HepG2 (cell line): ENCODE measurements around the gene SPATA33. TPM values are rescaled to one million over a fixed set of nuclear protein-coding genes. Genes with fewer than 3 reads are reported as not detected.

ENCODE experiments used
- ATAC-seq: fragments of 200-7000 bp; cut with Tn5 transposase; 3 replicates; pipeline ENCODE4 v1.9.1; 2020; ENCODE audit warnings: mild to moderate bottlenecking, moderate library complexity
- BruUV-seq: library from RNA; stranded (reverse); fragments of 400-500 nt; replicated peaks from 2 replicates; lab custom pipeline; 2021; lab: Mats Ljungman, UMichigan
- CTCF ChIA-PET: fragments of 300-600 bp; formaldehyde crosslinking; extraction: SDS; loops from one replicate; lab custom pipeline; 2021; ENCODE audit warnings: low total read pairs, inconsistent platforms, low intra/inter-chr PET ratio; lab: Yijun Ruan, JAX
- POLR2A ChIA-PET: fragments of 350-600 bp; sonication (Branson Sonifier 250); formaldehyde crosslinking; loops from one replicate; lab custom pipeline; 2020; ENCODE audit warnings: antibody characterized with exemption, inconsistent platforms; lab: Yijun Ruan, JAX
- DNase-seq: peaks from one replicate; pipeline ENCODE4 v3.0.0-alpha.2; 2015; ENCODE audit warnings: low spot score
- FAIRE-seq: peaks from 3 replicates; lab custom pipeline; 2011; peaks lifted over from hg19 to GRCh38; lab: Jason Lieb, UNC
- H2AFZ ChIP-seq: one replicate; pipeline ENCODE4 v1.6.1; 2011; ENCODE audit warnings: low read length, inconsistent platforms
- H3K27ac ChIP-seq: fragments of 300-600 bp; 3 replicates; pipeline ENCODE4 v1.8.0; 2011; ENCODE audit warnings: mixed run types, mild to moderate bottlenecking, mixed read lengths, low read length, inconsistent platforms; ENCODE audit not compliant: insufficient read depth; ENCODE audit errors: extremely low read length
- H3K27me3 ChIP-seq, 2 experiments: fragments of 200-600 bp in 1 of 2; 2 replicates in 1 of 2; 3 replicates in 1 of 2; pipeline versions ENCODE4 v1.6.0 to v1.8.0; 2011; ENCODE audit warnings: low read length in 2 of 2, mild to moderate bottlenecking in 2 of 2, moderate library complexity in 2 of 2, inconsistent platforms in 1 of 2; ENCODE audit not compliant: insufficient read depth in 2 of 2, control insufficient read depth in 1 of 2
- H3K36me3 ChIP-seq, 2 experiments: fragments of 200-600 bp in 1 of 2; replicated peaks in 1 of 2; 2 replicates in 1 of 2; 3 replicates in 1 of 2; pipeline versions ENCODE4 v1.5.1 to v1.8.0; 2011; ENCODE audit warnings: low read length in 2 of 2, inconsistent platforms in 1 of 2; ENCODE audit not compliant: insufficient read depth in 2 of 2, control insufficient read depth in 1 of 2
- H3K4me1 ChIP-seq: 2 replicates; pipeline ENCODE4 v1.5.1; 2012; ENCODE audit warnings: low read length, inconsistent platforms; ENCODE audit not compliant: insufficient read depth
- H3K4me2 ChIP-seq: 2 replicates; pipeline ENCODE4 v1.6.0; 2011; ENCODE audit warnings: low read depth, low read length, inconsistent platforms
- H3K4me3 ChIP-seq, 3 experiments: fragments of 200-600 bp in 1 of 3; sonication (generic), shearing (Covaris generic) in 1 of 3; replicated peaks in 1 of 3; 2 replicates each; pipeline ENCODE4 v1.5.1; 2011 to 2016; ENCODE audit warnings: low read length in 3 of 3, inconsistent platforms in 2 of 3, low read depth in 2 of 3, mild to moderate bottlenecking in 2 of 3, control low read depth in 1 of 3, mixed read lengths in 1 of 3; ENCODE audit not compliant: insufficient read depth in 1 of 3
- H3K79me2 ChIP-seq: one replicate; pipeline ENCODE4 v1.6.1; 2011; ENCODE audit warnings: low read length, inconsistent platforms; ENCODE audit not compliant: insufficient read depth
- H3K9ac ChIP-seq: 2 replicates; pipeline ENCODE4 v1.6.0; 2011; ENCODE audit warnings: mild to moderate bottlenecking, low read depth, low read length, inconsistent platforms; ENCODE audit not compliant: insufficient read depth
- H3K9me3 ChIP-seq: 2 replicates; pipeline ENCODE4 v1.5.1; 2012; ENCODE audit warnings: mild to moderate bottlenecking, low read length
- H4K20me1 ChIP-seq: 2 replicates; pipeline ENCODE4 v1.6.0; 2011; ENCODE audit warnings: inconsistent platforms, mild to moderate bottlenecking, low read length, moderate library complexity; ENCODE audit not compliant: insufficient read depth
- AHR ChIP-seq: IDR thresholded peaks from 2 replicates; pipeline ENCODE4 v1.6.1; 2018; ENCODE audit warnings: missing genetic modification reagents, missing compliant biosample characterization
- CC2D1A ChIP-seq: sonication (generic); formaldehyde crosslinking; IDR thresholded peaks from 2 replicates; pipeline ENCODE4 v1.8.1; 2023; ENCODE audit warnings: mild to moderate bottlenecking, missing genetic modification reagents
- FIP1L1 ChIP-seq: fragments of 200-400 bp; formaldehyde crosslinking; IDR thresholded peaks from 2 replicates; pipeline ENCODE4 v1.6.1; 2018; ENCODE audit warnings: low read depth, mild to moderate bottlenecking, low read length, moderate library complexity, borderline replicate concordance; ENCODE audit not compliant: insufficient read depth
- NBN ChIP-seq: fragments of 450-650 bp; conservative IDR thresholded peaks from 2 replicates; pipeline ENCODE4 v1.6.1; 2017
- SIN3B ChIP-seq: fragments of 150-350 bp; IDR thresholded peaks from 2 replicates; pipeline ENCODE4 v1.6.1; 2014; ENCODE audit warnings: low read length
- TMF1 ChIP-seq: sonication (generic); formaldehyde crosslinking; IDR thresholded peaks from 2 replicates; pipeline ENCODE4 v1.8.1; 2022; ENCODE audit warnings: low read depth, missing genetic modification reagents
- U2AF1 ChIP-seq: fragments of 200-400 bp; formaldehyde crosslinking; optimal IDR thresholded peaks from 2 replicates; pipeline ENCODE3; 2017; ENCODE audit warnings: mild to moderate bottlenecking, low read depth, low read length
- ZNF253 ChIP-seq: sonication (generic); formaldehyde crosslinking; IDR thresholded peaks from 2 replicates; pipeline ENCODE4 v1.8.0; 2022; ENCODE audit warnings: mild to moderate bottlenecking, missing genetic modification reagents, borderline replicate concordance
- ZNF589 ChIP-seq: sonication (generic); formaldehyde crosslinking; conservative IDR thresholded peaks from 2 replicates; pipeline ENCODE4 v1.8.0; 2022; ENCODE audit warnings: mild to moderate bottlenecking, moderate library complexity, missing genetic modification reagents
- ZNF605 ChIP-seq: sonication (generic); formaldehyde crosslinking; IDR thresholded peaks from 2 replicates; pipeline ENCODE4 v1.8.0; 2022; ENCODE audit warnings: mild to moderate bottlenecking, missing genetic modification reagents
- ZNF607 ChIP-seq: sonication (generic); formaldehyde crosslinking; IDR thresholded peaks from 2 replicates; pipeline ENCODE4 v1.5.1; 2020; ENCODE audit warnings: missing genetic modification reagents, mild to moderate bottlenecking, borderline replicate concordance
- ZNF724P ChIP-seq: sonication (generic); formaldehyde crosslinking; IDR thresholded peaks from 2 replicates; pipeline ENCODE4 v1.8.0; 2022; ENCODE audit warnings: missing genetic modification reagents, borderline replicate concordance
- ZNF788 ChIP-seq: sonication (generic); formaldehyde crosslinking; IDR thresholded peaks from 2 replicates; pipeline ENCODE4 v1.5.0; 2020; ENCODE audit warnings: mild to moderate bottlenecking, missing genetic modification reagents, borderline replicate concordance
- WGBS: methylation state at CpG from one replicate; pipeline ENCODE4 v1.1.6; 2017; ENCODE audit warnings: low lambda C conversion rate; 5-methylcytosine and 5-hydroxymethylcytosine counted together
- in situ Hi-C: cut with HindIII; loops from 2 replicates; pipeline ENCODE4 v1.10.0; 2017; ENCODE audit warnings: low pct_unique_long_range_greater_than_20kb; ENCODE audit not compliant: extremely low pct_ligation_motif_present
- intact Hi-C: fragments of 100-400 bp; cut with micrococcal nuclease; formaldehyde crosslinking; loops from one replicate; pipeline ENCODE4 v1.10.0; 2022; ENCODE audit not compliant: unreplicated experiment
- polyA plus RNA-seq, 8 experiments: library from polyadenylated mRNA; depleted of rRNA in 3 of 8; stranded (reverse) in 7 of 8; unstranded in 1 of 8; fragments of >200 nt; fragmentation: Illumina TruSeq in 4 of 8; extraction: Trizol in 4 of 8; gene quantifications; 2 replicates each; pipeline versions ENCODE4 v1.2.1 to v1.2.3, GENCODE V29; 2011 to 2016; ENCODE audit warnings: low read depth in 4 of 8, missing spikeins in 1 of 8, mixed read lengths in 1 of 8; ENCODE audit not compliant: insufficient read depth in 1 of 8
- total RNA-seq, 5 experiments: library from RNA; depleted of rRNA; stranded (reverse); fragments of >200 nt; fragmentation: Illumina TruSeq; extraction: Trizol; gene quantifications; 2 replicates each; pipeline ENCODE4 v1.2.3, GENCODE V29; 2016; ENCODE audit warnings: low read depth in 1 of 5
- TF ChIP-seq, protein P1 (sequence below): sonication (generic); formaldehyde crosslinking; IDR thresholded peaks from 2 replicates; pipeline ENCODE4 v1.4.0; 2020; ENCODE audit warnings: missing genetic modification reagents
- TF ChIP-seq, protein P2 (sequence below): sonication (generic); formaldehyde crosslinking; IDR thresholded peaks from 2 replicates; pipeline ENCODE4 v1.5.0; 2020; ENCODE audit warnings: mild to moderate bottlenecking, missing genetic modification reagents, borderline replicate concordance
- TF ChIP-seq, protein P3 (sequence below): sonication (generic); formaldehyde crosslinking; conservative IDR thresholded peaks from 2 replicates; pipeline ENCODE4 v1.8.0; 2022; ENCODE audit warnings: mild to moderate bottlenecking, moderate library complexity, missing genetic modification reagents
- TF ChIP-seq, protein P4 (sequence below): sonication (generic); formaldehyde crosslinking; IDR thresholded peaks from 2 replicates; pipeline ENCODE4 v1.4.0; 2020; ENCODE audit warnings: missing genetic modification reagents, borderline replicate concordance

SPATA33 gene
- total and polyA plus RNA-seq, 2 of the 13 experiments (the other 11 are each of a cell fraction or from before 2014, with no cell fraction given): 5.7 to 11.0 TPM

DNA sequence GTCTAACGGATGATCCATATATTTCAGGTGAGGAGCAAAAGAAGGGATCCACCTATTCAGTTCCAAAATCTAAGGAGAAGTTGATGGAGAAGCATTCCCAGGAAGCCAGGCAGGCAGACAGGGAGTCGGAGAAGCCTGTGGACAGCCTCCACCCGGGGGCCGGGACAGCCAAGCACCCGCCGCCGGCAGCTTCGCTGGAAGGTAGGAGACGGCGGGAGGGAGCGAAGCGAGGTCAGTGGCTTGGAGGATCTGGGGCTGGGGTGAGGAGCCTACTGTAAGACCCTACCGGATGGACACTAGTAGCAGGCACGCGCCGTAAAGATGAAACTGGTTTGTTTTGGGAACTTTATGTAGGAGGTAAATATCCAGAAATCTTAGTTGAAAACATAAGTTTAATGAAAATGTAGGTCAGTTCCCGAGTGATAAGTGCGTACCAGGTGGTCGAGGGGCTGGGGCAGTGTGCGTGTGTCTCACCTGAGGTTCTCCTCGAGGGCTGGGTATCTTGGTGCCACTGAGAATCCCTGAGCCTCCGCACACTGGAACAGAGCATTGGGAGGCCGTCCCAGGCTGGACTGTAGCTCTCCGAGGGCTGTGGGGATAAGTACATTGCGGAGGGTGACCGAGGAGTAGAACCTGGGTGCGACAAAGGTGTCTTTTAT, 714 bp downstream of the SPATA33 start:
- FAIRE-seq: peak; percentile 75
- no peaks in the 10 kb centered on the region for H3K9me3 ChIP-seq
- intact Hi-C loops (loop anchor here (2.0 kb wide), 1 partner anchor 42 kb away; the partner anchor contains the start of gene SPATA2L), in situ Hi-C loops (loop anchor here (5.0 kb wide), 1 partner anchor 44 kb away; the partner anchor contains the start of gene SPATA2L)
- no peaks in the 10 kb centered on the region for H4K20me1 ChIP-seq
- H3K27ac ChIP-seq: peak overlapping the region; percentile 64
- H3K27me3 ChIP-seq: no peaks in the 10 kb centered on the region; a peak in 1 of 5 replicates
- H3K9ac ChIP-seq: peak overlapping the region; percentile 96
- DNase-seq: no peak
- CTCF ChIA-PET: interaction anchor here (1.1 kb wide), 1 partner anchor 17 kb away, joined by 3 read pairs; no protein-coding TSS in a partner anchor
- peaks cover 49% of the 10 kb centered on the region for H3K79me2 ChIP-seq
- H3K4me3 ChIP-seq: peak overlapping the region; percentile 91 to 100 (median 99)
- H3K4me1 ChIP-seq: peaks cover 38% of the 10 kb centered on the region
- POLR2A ChIA-PET: interaction anchor here (2.4 to 2.8 kb wide), 2 partner anchors 29 to 42 kb away, joined by 13 to 21 read pairs; partner anchors contain the start of genes CDK10 and SPATA2L
- H3K36me3 ChIP-seq: peaks cover 13 to 36% of the 10 kb centered on the region in 2 experiments
- H2AFZ ChIP-seq: peak overlapping the region; percentile 81
- WGBS: 2% methylated on average over 27 of the region's 27 CpGs
- peak; percentile 53 for ATAC-seq
- no TSS peak for BruUV-seq
- H3K4me2 ChIP-seq: peak overlapping the region; percentile 97
- TF ChIP-seq, protein P1, sequence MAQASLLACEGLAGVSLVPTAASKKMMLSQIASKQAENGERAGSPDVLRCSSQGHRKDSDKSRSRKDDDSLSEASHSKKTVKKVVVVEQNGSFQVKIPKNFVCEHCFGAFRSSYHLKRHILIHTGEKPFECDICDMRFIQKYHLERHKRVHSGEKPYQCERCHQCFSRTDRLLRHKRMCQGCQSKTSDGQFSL (CRISPR knock-in tag): no peak
- TF ChIP-seq NBN: no peak
- no peak for TF ChIP-seq ZNF788 (CRISPR knock-in tag)
- TF ChIP-seq SIN3B: no peak
- no peak for TF ChIP-seq FIP1L1
- TF ChIP-seq, protein P2, sequence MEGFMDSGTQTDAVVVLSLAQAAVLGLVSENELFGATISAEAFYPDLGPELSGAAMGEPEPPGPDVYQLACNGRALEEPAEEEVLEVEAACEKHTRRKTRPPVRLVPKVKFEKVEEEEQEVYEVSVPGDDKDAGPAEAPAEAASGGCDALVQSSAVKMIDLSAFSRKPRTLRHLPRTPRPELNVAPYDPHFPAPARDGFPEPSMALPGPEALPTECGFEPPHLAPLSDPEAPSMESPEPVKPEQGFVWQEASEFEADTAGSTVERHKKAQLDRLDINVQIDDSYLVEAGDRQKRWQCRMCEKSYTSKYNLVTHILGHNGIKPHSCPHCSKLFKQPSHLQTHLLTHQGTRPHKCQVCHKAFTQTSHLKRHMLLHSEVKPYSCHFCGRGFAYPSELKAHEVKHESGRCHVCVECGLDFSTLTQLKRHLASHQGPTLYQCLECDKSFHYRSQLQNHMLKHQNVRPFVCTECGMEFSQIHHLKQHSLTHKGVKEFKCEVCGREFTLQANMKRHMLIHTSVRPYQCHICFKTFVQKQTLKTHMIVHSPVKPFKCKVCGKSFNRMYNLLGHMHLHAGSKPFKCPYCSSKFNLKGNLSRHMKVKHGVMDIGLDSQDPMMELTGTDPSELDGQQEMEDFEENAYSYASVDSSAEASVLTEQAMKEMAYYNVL (CRISPR knock-in tag): peak; percentile 63; the same call in 1 of the 2 replicates
- no peak for TF ChIP-seq CC2D1A (CRISPR knock-in tag)
- TF ChIP-seq, protein P3, sequence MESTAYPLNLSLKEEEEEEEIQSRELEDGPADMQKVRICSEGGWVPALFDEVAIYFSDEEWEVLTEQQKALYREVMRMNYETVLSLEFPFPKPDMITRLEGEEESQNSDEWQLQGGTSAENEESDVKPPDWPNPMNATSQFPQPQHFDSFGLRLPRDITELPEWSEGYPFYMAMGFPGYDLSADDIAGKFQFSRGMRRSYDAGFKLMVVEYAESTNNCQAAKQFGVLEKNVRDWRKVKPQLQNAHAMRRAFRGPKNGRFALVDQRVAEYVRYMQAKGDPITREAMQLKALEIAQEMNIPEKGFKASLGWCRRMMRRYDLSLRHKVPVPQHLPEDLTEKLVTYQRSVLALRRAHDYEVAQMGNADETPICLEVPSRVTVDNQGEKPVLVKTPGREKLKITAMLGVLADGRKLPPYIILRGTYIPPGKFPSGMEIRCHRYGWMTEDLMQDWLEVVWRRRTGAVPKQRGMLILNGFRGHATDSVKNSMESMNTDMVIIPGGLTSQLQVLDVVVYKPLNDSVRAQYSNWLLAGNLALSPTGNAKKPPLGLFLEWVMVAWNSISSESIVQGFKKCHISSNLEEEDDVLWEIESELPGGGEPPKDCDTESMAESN (CRISPR knock-in tag): no peak
- TF ChIP-seq, protein P4, sequence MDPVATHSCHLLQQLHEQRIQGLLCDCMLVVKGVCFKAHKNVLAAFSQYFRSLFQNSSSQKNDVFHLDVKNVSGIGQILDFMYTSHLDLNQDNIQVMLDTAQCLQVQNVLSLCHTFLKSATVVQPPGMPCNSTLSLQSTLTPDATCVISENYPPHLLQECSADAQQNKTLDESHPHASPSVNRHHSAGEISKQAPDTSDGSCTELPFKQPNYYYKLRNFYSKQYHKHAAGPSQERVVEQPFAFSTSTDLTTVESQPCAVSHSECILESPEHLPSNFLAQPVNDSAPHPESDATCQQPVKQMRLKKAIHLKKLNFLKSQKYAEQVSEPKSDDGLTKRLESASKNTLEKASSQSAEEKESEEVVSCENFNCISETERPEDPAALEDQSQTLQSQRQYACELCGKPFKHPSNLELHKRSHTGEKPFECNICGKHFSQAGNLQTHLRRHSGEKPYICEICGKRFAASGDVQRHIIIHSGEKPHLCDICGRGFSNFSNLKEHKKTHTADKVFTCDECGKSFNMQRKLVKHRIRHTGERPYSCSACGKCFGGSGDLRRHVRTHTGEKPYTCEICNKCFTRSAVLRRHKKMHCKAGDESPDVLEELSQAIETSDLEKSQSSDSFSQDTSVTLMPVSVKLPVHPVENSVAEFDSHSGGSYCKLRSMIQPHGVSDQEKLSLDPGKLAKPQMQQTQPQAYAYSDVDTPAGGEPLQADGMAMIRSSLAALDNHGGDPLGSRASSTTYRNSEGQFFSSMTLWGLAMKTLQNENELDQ (CRISPR knock-in tag): no peak
- peak; percentile 31; the same call in 1 of the 2 replicates for TF ChIP-seq ZNF605 (CRISPR knock-in tag)
- 0 out of 2 replicates have a peak, but pooled peaks have one; percentile 20 for TF ChIP-seq ZNF253
- peak; percentile 59; the same call in 1 of the 2 replicates for TF ChIP-seq ZNF607 (CRISPR knock-in tag)
- TF ChIP-seq TMF1: 0 out of 2 replicates have a peak, but pooled peaks have one; percentile 20
- TF ChIP-seq U2AF1: no peak
- no peak for TF ChIP-seq AHR
- TF ChIP-seq ZNF589 (CRISPR knock-in tag): 0 out of 2 replicates have a peak, but pooled peaks have one; percentile 51
- peak; percentile 16; the same call in 1 of the 2 replicates for TF ChIP-seq ZNF724P
